Urothelium cell line (cell line): ENCODE measurements around the gene UGCG.

ENCODE experiments used
- DNase-seq: peaks from one replicate; pipeline ENCODE4 v3.0.0; 2011; ENCODE audit warnings: low spot score, mixed read lengths
- FAIRE-seq: peaks from 2 replicates; lab custom pipeline; 2011; peaks lifted over from hg19 to GRCh38; lab: Jason Lieb, UNC

Gene UGCG

GRCh38 chr9:111978616-111979015 is 82.0 kb downstream of the UGCG start:
- FAIRE-seq (no peak), DNase-seq (no peak)

DNA sequence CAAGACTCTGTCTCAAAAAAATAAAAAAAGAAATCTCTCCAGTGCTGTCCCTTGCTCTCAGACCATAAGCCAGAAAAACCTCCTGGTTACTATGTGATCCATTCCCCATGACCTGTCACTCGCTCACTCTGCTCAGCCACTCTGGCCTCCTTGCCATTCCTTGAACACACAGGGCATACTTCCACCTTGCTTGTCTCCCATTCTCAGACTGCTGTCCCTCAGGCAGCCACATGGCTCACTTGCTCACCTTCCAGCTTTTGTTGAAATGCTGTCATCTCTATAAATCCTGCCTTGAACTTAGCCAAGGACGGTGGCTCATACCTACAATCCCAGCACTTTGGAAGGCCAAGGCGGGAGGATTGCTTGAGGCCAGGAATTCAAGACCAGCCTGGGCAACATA is 82.9 kb downstream of the UGCG start:
- DNase-seq (no peak), FAIRE-seq (no peak)

DNA sequence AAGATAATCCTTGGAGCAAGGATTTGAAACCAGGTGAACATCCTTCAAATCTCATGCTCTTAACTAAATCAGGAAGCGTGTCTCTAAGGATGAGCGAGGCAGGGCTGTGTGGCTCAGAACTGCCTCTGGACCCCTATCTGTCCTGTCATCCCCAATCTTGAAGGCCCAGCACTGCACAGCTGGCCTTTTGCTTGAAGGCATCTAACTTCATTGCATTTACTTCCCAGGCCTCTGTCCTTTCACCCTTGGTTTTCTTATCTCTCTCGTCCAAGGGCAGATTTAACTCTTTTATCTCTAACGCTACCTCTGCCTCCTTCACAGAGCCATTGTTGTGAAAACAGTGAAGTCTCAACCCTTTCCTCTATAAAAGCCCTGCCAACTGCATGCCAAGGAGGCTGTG is 83.8 kb downstream of the UGCG start:
- no peak for FAIRE-seq
- DNase-seq: no peak

DNA sequence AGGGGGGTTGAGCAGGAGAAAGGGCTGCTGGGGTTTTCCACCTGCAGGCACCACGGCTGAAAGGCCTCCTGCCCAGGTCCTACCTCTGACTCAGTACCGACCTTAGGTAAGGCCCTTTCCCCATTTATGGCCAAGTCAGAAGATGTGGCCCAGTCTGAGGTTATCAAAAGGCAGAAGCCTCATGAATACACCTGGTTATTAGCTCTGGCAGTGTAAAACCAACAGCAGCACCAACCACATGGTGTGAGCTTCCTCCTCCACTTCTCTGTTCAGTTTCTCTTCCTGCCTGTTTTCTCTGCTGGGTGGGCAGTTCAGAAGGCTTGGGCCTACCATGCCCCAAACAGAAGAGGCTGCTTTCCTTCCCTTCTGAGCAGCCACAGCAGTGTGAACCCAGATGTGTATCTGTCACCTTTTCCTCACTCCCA is 86.9 kb downstream of the UGCG start:
- FAIRE-seq (no peak), DNase-seq (no peak)

GRCh38 chr9:111984086-111984802 is 87.6 kb downstream of the UGCG start:
- FAIRE-seq: no peak
- no peak for DNase-seq
